ENCODE results near the gene TGIF1. TPM values are rescaled to one million over a fixed set of nuclear protein-coding genes. Genes with fewer than 3 reads are reported as not detected.

TGIF1 gene
- total RNA-seq, 2 experiments from 2014 or later: 40.9 to 69.0 TPM

GRCh38 chr18:3426074-3426473 lies 23.9 kb upstream of the TGIF1 start:
- intact Hi-C loops (cut with micrococcal nuclease; ENCODE audit: unreplicated experiment): no loop called here
- ChIA-PET CTCF (ENCODE audit: unreplicated experiment) (no interaction called here), POLR2A (interaction anchor here (0.6 to 0.7 kb wide), 2 partner anchors 31 to 436 kb away, joined by 3 to 4 read pairs; no protein-coding TSS in a partner anchor)
- no peak for DNase-seq (ENCODE audit: low spot score)
- H3K4me1 ChIP-seq (ENCODE audit: insufficient read depth, low read length, poor library complexity, severe bottlenecking): no peaks in the 10 kb centered on the region
- H3K4me2 ChIP-seq (ENCODE audit: low read length): no peak overlapping the region
- no peaks in the 10 kb centered on the region for H3K9me3 ChIP-seq (ENCODE audit: low read length)
- no peaks in the 10 kb centered on the region for H4K20me1 ChIP-seq (ENCODE audit: insufficient read depth, low read length)
- no peaks in the 10 kb centered on the region for H3K79me2 ChIP-seq (ENCODE audit: insufficient read depth, low read depth, low read length)
- no peak overlapping the region for H2AFZ ChIP-seq (ENCODE audit: low read length)
- no peaks in the 10 kb centered on the region for H3K9me2 ChIP-seq (ENCODE audit: insufficient read depth, low read length)
- no peak overlapping the region for H3K4me3 ChIP-seq (ENCODE audit: low read depth, low read length, poor library complexity, severe bottlenecking)
- H3K27ac ChIP-seq (ENCODE audit: low read depth, low read length, poor library complexity, severe bottlenecking): no peak overlapping the region
- TF ChIP-seq CTCF (conservative IDR thresholded peaks at IDR 0.05; ENCODE audit: low read length): no peak
- TF ChIP-seq EZH2phosphoT487 (IDR thresholded peaks at IDR 0.05; ENCODE audit: borderline replicate concordance, low read depth, low read length): no peak
- no peaks in the 10 kb centered on the region for H3K36me3 ChIP-seq (ENCODE audit: insufficient read depth, low read length)
- no TSS peak for BruUV-seq (replicated peaks)

GRCh38 chr18:3427944-3428343 lies 22.0 kb upstream of the TGIF1 start:
- Histone ChIP-seq H3K4me2 (ENCODE audit: low read length) (no peak overlapping the region), H3K4me3 (ENCODE audit: low read depth, low read length, poor library complexity, severe bottlenecking) (no peak overlapping the region), H3K9me3 (ENCODE audit: low read length) (no peaks in the 10 kb centered on the region), H4K20me1 (ENCODE audit: insufficient read depth, low read length) (no peaks in the 10 kb centered on the region), H3K36me3 (ENCODE audit: insufficient read depth, low read length) (no peaks in the 10 kb centered on the region), H3K9me2 (ENCODE audit: insufficient read depth, low read length) (no peaks in the 10 kb centered on the region), H3K27ac (ENCODE audit: low read depth, low read length, poor library complexity, severe bottlenecking) (no peak overlapping the region), H2AFZ (ENCODE audit: low read length) (no peak overlapping the region), H3K79me2 (ENCODE audit: insufficient read depth, low read depth, low read length) (no peaks in the 10 kb centered on the region), H3K4me1 (ENCODE audit: insufficient read depth, low read length, poor library complexity, severe bottlenecking) (no peaks in the 10 kb centered on the region)
- no TSS peak for BruUV-seq (replicated peaks)
- ChIA-PET CTCF (ENCODE audit: unreplicated experiment) (no interaction called here), POLR2A (no interaction called here)
- intact Hi-C loops (cut with micrococcal nuclease; ENCODE audit: unreplicated experiment): no loop called here
- TF ChIP-seq CTCF (conservative IDR thresholded peaks at IDR 0.05; ENCODE audit: low read length) (no peak), EZH2phosphoT487 (IDR thresholded peaks at IDR 0.05; ENCODE audit: borderline replicate concordance, low read depth, low read length) (no peak)
- DNase-seq (ENCODE audit: low spot score): no peak

GRCh38 chr18:3429121-3429520 lies 20.9 kb upstream of the TGIF1 start:
- intact Hi-C loops (cut with micrococcal nuclease; ENCODE audit: unreplicated experiment): no loop called here
- ChIA-PET POLR2A (no interaction called here), CTCF (ENCODE audit: unreplicated experiment) (no interaction called here)
- Histone ChIP-seq H3K4me2 (ENCODE audit: low read length) (no peak overlapping the region), H3K79me2 (ENCODE audit: insufficient read depth, low read depth, low read length) (no peaks in the 10 kb centered on the region), H4K20me1 (ENCODE audit: insufficient read depth, low read length) (no peaks in the 10 kb centered on the region), H3K9me3 (ENCODE audit: low read length) (no peaks in the 10 kb centered on the region), H3K27ac (ENCODE audit: low read depth, low read length, poor library complexity, severe bottlenecking) (no peak overlapping the region), H2AFZ (ENCODE audit: low read length) (no peak overlapping the region), H3K9me2 (ENCODE audit: insufficient read depth, low read length) (no peaks in the 10 kb centered on the region), H3K4me3 (ENCODE audit: low read depth, low read length, poor library complexity, severe bottlenecking) (no peak overlapping the region), H3K36me3 (ENCODE audit: insufficient read depth, low read length) (no peaks in the 10 kb centered on the region), H3K4me1 (ENCODE audit: insufficient read depth, low read length, poor library complexity, severe bottlenecking) (no peaks in the 10 kb centered on the region)
- TF ChIP-seq CTCF (conservative IDR thresholded peaks at IDR 0.05; ENCODE audit: low read length): no peak
- TF ChIP-seq EZH2phosphoT487 (IDR thresholded peaks at IDR 0.05; ENCODE audit: borderline replicate concordance, low read depth, low read length): no peak
- DNase-seq (ENCODE audit: low spot score): no peak
- BruUV-seq (replicated peaks): no TSS peak
